Stimulated activated CD4-positive, alpha-beta T cell treated with anti-CD3 and anti-CD28 coated beads, Interleukin-2, amount 100 ng/mL, for 4 hours (primary cell): ENCODE results near the gene ST8SIA3.

ENCODE experiments used
- DNase-seq: peaks from one replicate; pipeline ENCODE4 v3.0.0-alpha.2; 2020; ENCODE audit warnings: low read depth

The ST8SIA3 gene, protein sequence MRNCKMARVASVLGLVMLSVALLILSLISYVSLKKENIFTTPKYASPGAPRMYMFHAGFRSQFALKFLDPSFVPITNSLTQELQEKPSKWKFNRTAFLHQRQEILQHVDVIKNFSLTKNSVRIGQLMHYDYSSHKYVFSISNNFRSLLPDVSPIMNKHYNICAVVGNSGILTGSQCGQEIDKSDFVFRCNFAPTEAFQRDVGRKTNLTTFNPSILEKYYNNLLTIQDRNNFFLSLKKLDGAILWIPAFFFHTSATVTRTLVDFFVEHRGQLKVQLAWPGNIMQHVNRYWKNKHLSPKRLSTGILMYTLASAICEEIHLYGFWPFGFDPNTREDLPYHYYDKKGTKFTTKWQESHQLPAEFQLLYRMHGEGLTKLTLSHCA

DNA sequence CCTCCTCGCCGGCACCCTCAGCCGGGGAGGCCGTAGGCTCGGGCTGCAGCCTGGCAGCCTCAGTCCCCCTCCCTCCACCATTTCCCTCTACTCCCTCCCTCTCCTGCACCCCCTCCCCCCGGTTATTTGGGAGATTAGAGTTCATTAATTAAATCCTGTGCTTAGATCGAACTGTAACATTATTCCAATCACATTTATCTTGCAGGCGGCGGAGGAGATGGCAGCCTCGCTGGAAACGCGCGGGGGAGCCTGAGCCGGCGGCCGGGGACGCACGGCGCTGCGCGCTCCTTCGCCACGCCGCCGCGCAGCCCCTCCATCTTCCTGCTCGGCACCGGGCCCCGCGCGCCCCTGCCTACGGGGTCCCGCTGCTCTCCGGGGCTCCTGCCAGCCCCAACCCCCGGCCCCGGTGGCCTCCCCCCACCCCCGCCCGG lies at the start of gene ST8SIA3:
Gene ST8SIA3, plus strand, starts transcription at position 287 of the 431 bp plus-strand sequence. CDS start 290 bp downstream, outside the sequence.
- no peak for DNase-seq

GRCh38 chr18:57311472-57311871 lies 40.9 kb upstream of the ST8SIA3 start:
- no peak for DNase-seq

GRCh38 chr18:57312346-57313144 lies 39.8 kb upstream of the ST8SIA3 start:
- no peak for DNase-seq

DNA sequence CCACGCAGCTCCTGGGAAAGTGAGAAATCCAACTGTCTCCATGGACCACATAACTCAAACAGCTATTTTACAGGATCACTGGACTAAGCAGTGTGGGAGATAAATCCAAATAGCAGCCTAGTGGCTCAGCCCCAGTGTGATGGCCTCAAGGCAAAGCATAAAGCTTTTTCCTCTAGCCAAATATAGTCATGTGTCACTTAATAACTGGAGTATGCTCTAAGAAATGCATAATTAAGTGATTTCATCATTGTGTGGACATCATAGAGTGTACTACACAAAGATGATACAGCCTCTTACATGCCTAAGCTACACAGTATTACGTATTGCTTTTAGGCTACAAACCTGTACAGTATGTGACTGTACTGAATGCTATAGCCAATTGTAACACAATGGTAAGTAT lies 31.8 kb upstream of the ST8SIA3 start:
- DNase-seq: no peak

DNA sequence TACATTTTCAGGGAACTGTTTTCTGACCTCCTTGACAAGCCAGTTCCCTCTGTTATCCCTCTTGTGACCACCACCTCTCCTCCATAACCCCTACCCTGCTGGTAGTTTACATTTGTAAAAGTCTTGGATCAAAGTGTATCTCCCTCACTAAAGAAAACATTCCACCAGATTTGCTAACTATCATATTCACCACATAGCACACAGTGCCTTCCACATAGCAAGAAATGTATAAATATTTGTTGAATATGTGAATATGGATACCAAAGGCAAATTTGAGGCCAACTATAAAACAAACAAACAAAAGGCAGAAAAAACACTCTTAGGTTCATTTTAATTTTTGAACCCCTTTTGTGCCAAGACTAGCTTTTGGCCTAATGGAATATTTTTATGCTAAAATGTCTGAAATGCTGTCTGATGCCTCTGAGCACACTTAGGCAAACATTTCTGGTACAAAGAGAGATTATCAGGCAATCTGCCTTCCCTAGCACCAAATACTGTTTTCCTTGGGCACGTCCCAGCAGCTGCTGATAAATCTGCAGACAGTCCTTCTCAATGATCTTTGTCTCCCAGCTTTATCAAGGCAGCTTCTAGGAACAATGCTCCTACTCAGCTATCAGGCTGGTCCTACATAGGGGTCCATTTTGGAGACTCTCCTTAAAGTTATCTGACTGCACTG lies 26.7 kb upstream of the ST8SIA3 start:
- no peak for DNase-seq

GRCh38 chr18:57326718-57327323 lies 25.5 kb upstream of the ST8SIA3 start:
- DNase-seq: no peak

DNA sequence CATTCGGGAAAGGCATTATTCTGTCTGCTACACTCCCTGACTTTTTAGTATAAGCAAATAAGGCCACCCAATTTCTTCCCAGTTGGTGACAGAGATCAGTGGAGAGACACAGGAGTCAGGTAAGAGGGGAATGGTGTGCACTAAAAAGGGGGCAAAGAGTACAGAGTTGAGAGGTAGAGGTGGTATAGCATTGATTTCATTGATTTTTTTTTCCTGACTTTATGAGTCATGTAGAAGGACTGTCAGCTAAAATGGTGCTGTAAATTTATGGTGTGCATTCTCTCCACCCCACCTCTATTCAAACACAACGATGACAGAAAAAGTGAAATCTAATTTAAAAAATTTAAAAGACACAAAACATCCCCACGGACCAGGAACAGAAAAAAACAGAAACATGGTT lies 23.7 kb upstream of the ST8SIA3 start:
- no peak for DNase-seq

DNA sequence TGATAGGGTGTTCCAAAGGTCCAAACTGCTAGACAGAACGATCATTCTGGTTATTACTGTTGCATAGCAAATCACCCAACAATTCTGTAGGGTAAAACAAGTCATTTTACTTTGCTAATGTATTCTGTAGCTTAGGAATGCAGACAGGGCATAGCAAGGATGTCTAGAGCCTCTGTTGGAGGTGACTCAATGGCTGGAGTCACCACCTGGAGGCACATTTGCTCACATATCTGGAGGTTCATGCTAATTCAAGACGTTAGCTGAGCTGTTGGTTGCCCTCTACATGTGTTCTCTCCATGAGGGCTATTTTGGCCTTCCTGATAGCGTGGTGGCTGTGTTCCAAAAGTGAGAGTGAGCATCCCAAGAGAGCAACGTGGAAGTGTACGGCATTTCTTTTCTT lies 22.5 kb upstream of the ST8SIA3 start:
- no peak for DNase-seq

- DNase-seq: no peak
Measured at GRCh38 chr18:57331718-57332117, 20.6 kb upstream of the ST8SIA3 start.

DNA sequence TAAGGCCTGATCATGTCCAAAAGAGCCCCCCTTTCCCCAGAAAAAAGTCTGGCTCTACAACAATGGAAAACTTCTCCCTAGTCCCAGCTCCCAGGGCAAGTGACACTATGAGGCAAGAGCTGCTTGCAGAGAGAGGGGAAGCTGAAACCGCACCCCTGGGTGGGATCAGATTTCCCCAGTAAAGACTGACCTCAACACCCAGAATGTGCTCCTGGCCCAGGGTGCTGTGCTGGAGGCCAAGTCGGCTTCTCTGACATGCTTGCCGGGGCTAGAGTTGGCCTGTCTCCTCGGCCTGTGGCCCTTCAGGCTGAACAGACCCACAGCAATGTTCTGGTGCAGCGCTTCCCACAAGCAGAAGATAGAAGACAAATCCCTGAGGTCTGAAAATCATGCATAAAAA lies 18.4 kb upstream of the ST8SIA3 start:
- no peak for DNase-seq

DNA sequence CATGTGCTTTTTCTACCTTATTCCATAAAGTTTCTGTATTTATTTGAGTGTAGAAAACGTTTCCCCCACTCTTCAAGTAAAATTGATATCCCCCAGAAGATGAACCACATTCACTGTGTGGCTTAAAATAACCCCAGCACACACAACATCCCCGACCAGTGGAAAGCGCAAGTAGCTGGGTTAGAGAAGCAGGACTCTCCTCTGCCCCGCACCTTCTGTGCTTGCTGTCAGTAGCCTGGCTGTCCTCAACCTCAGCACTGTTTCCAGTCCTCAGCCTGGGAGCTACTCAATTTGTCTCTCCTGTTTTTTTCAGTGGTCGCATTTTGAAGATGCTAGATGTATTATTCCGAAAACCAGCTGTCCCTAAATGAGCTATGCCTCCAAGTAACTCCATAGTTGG lies 18.0 kb upstream of the ST8SIA3 start:
- DNase-seq: no peak

- DNase-seq: no peak
Measured at GRCh38 chr18:57336343-57336742, 16.0 kb upstream of the ST8SIA3 start.

DNA sequence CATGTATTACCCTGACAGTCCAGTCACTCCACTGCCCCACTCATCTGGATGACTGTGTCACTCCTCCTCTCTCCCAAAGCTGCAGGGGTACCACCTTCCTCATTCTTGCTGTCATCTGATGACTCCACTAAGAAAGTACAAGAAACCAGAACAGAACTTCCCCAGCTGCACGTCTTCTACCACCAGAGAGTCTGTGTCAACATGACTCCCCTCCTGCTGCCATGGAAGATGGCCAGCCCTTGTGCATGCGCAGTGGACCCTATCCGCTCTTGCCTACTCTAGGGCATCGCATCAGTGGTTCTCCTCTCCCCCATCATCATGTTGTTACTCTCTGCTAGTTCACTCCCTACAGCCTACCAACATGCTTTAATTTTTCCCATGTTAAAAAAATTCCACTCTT lies 14.5 kb upstream of the ST8SIA3 start:
- DNase-seq: no peak

DNA sequence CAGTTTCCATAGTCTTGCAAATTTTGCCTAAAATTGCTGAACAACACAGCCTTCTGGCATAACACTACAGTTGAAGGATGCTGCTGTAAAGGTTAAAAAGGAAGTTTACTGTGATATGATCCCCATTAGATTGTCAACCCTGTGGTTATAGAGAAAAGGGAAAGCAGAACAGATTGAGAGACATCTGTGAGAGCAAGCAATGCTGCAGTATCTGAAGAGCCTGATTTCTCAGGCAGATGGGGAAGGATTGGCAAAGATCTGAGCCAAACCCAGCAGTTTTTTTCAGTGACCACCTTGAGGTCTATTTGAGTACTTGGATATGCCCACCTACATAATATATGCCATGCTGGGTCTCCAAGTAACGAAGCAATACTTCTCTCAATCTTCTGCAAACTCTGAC lies 8.5 kb upstream of the ST8SIA3 start:
- no peak for DNase-seq

- DNase-seq: no peak
Measured at GRCh38 chr18:57346876-57347275, 5.5 kb upstream of the ST8SIA3 start.

DNA sequence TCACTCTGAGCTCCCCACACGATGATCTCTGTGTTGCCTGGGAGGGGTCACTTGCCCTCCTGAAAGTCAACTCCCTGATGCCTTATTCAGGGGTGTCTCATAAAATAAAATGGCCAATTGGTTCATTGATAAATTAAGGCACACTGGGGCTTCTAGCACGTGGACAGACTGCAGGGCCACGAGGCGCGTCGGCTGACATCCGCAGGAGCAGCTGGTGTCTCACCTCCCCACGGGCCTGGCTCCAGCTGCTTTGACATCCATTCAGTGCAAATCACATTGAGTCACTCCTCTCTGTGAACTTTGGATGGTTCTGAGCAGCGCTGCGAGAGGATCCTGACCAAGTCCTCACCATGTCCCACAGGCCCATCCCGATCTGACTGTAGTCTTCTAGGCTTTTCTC lies 4.6 kb upstream of the ST8SIA3 start:
- DNase-seq: no peak

DNA sequence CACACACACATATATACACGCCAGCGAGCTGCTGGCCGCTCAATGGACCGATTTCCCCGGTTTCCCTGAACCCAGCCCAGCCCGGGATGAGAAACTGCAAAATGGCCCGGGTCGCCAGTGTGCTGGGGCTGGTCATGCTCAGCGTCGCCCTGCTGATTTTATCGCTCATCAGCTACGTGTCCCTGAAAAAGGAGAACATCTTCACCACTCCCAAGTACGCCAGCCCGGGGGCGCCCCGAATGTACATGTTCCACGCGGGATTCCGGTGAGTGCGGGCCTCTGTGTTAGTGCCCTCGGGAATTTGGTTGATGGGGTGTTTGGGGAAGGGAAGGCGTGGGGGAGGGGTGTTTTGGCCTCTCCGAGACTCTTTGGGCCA lies 392 bp downstream of the ST8SIA3 start:
- DNase-seq: no peak

DNA sequence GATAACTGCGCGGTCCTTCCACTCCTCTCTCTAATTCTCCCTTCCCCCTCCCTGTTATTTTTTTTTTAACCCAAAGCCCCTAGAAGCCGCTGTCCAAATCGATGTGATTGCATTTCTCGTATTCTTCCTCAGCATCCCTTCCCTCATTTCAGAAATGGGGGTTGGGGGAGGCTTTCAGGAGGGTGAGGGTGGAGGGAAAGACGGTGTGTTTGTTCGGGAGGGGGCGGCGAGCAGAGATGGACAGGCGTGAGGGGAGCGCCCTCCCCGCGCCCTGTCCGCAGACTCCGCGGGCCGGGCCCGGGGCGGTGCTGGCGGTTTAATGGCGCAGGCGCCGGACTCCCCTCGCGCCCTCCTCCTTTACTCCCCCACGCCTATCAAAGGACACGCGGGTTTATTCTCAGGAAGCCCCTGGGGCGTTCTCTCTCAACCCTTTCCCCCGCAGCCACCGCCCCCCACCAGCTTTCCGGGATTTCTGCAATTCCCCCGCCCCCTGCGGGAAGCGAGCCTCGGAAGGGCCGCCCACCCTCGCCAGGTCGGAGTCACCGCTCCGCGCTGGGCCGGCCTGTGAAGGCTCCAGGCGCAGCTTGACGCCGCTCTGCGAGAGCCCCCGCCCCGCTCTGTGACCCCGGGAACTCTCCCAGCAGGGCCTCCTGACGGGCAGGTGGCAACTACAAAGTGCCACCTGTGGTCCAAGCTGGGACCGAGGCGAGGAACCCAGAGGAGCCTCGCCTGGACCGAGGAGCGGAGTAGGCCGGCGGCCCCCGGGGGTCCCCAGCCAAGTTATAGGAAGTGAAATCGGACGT lies 981 bp downstream of the ST8SIA3 start:
- no peak for DNase-seq

DNA sequence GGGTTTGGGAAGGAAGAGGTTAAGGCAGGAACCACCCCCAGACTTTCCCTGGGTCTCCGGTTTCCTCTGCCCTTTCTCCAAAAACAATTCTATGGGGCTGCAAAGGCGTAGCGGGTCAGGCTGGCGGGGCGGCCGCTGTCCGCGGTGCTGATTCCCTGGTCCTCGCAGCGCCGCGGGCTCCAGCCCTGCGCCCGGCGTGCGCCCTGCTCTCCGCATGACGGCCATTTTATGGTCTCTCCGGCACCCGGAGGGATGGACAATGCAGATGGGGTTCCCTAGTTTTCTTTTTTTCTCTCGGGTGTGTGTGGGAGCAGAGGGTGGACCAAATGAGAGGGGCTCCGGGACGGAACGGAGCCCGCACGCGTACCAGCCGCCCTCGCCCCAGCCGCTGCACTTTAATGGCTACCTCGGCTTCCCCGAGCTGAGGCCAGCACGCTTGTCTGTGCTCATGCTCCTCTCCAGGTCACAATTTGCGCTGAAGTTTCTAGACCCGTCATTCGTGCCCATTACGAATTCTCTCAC lies 1.6 kb downstream of the ST8SIA3 start:
- DNase-seq: no peak

DNA sequence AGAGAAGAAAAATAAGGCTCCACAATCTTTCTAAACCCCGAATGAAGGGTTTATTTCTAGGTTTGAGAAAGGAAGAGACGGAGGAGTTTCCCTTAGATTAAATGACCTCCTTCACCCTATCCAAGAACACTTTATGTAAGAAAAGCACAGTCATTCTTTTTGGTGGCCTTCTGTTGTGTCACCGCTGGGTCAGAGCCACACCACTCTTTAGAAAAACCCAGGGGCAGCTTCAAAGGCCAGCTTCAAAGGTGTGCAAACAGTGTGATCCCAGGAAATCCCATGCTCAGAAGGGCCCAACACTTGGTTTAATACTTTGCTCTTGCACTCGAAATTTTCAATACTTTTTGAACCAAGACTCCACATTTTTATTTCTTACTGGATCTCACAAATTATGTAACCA lies 7.1 kb downstream of the ST8SIA3 start:
- no peak for DNase-seq

- no peak for DNase-seq
Measured at GRCh38 chr18:57362714-57363113, 10.4 kb downstream of the ST8SIA3 start.
